GM21723 (cell line): Measurements from ENCODE around the gene MVB12B.

Experiments
- ATAC-seq: cut with Tn5 transposase; IDR thresholded peaks from one replicate; pipeline ENCODE4 v1.9.1; 2021; ENCODE audit warnings: mild to moderate bottlenecking, moderate library complexity; ENCODE audit not compliant: unreplicated experiment

Gene MVB12B

GRCh38 chr9:126380447-126380846 is 53.8 kb downstream of the MVB12B start:
- ATAC-seq: no peak

- no peak for ATAC-seq
These were observed 54.6 kb downstream of the MVB12B start for GRCh38 chr9:126381195-126381594.

GRCh38 chr9:126383406-126384046 is 56.9 kb downstream of the MVB12B start:
- ATAC-seq: no peak

- no peak for ATAC-seq
These were observed 58.3 kb downstream of the MVB12B start for GRCh38 chr9:126384926-126385325.

- no peak for ATAC-seq
These were observed 59.5 kb downstream of the MVB12B start for GRCh38 chr9:126386088-126386487.

- ATAC-seq: no peak
These were observed 60.1 kb downstream of the MVB12B start for GRCh38 chr9:126386776-126387175.

- ATAC-seq: no peak
These were observed 62.5 kb downstream of the MVB12B start for GRCh38 chr9:126388964-126389708.

- ATAC-seq: no peak
These were observed 63.4 kb downstream of the MVB12B start for GRCh38 chr9:126389992-126390391.

GRCh38 chr9:126390923-126391322 is 64.3 kb downstream of the MVB12B start:
- ATAC-seq: no peak

- no peak for ATAC-seq
These were observed 65.4 kb downstream of the MVB12B start for GRCh38 chr9:126391713-126392661.

GRCh38 chr9:126392662-126393371 is 66.2 kb downstream of the MVB12B start:
- no peak for ATAC-seq

- ATAC-seq: no peak
These were observed 67.2 kb downstream of the MVB12B start for GRCh38 chr9:126393876-126394275.

- ATAC-seq: no peak
These were observed 68.2 kb downstream of the MVB12B start for GRCh38 chr9:126394802-126395201.

- no peak for ATAC-seq
These were observed 69.0 kb downstream of the MVB12B start for GRCh38 chr9:126395439-126396212.

GRCh38 chr9:126397056-126397455 is 70.4 kb downstream of the MVB12B start:
- ATAC-seq: peak; percentile 75

- no peak for ATAC-seq
These were observed 71.9 kb downstream of the MVB12B start for GRCh38 chr9:126398403-126399058.

GRCh38 chr9:126399251-126399650 is 72.6 kb downstream of the MVB12B start:
- ATAC-seq: no peak

GRCh38 chr9:126399789-126400188 is 73.2 kb downstream of the MVB12B start:
- no peak for ATAC-seq

GRCh38 chr9:126400571-126400970 is 73.9 kb downstream of the MVB12B start:
- ATAC-seq: no peak

GRCh38 chr9:126401107-126401506 is 74.5 kb downstream of the MVB12B start:
- ATAC-seq: no peak
